Measurements from ENCODE around the gene TAF6.

TAF6 gene

GRCh38 chr7:100079024-100079560 is 40.1 kb downstream of the TAF6 start:
- DNase-seq (ENCODE audit: low read depth in 2 of 2), result no peak
- TF ChIP-seq, protein P1, sequence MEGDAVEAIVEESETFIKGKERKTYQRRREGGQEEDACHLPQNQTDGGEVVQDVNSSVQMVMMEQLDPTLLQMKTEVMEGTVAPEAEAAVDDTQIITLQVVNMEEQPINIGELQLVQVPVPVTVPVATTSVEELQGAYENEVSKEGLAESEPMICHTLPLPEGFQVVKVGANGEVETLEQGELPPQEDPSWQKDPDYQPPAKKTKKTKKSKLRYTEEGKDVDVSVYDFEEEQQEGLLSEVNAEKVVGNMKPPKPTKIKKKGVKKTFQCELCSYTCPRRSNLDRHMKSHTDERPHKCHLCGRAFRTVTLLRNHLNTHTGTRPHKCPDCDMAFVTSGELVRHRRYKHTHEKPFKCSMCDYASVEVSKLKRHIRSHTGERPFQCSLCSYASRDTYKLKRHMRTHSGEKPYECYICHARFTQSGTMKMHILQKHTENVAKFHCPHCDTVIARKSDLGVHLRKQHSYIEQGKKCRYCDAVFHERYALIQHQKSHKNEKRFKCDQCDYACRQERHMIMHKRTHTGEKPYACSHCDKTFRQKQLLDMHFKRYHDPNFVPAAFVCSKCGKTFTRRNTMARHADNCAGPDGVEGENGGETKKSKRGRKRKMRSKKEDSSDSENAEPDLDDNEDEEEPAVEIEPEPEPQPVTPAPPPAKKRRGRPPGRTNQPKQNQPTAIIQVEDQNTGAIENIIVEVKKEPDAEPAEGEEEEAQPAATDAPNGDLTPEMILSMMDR (IDR thresholded peaks at IDR 0.05; ENCODE audit: low read depth, low read length), result no peak
- H3K4me3 ChIP-seq (replicated peaks in 1 of 2; ENCODE audit: low read depth in 2 of 2, low read length in 2 of 2), result no peak overlapping the region

DNA sequence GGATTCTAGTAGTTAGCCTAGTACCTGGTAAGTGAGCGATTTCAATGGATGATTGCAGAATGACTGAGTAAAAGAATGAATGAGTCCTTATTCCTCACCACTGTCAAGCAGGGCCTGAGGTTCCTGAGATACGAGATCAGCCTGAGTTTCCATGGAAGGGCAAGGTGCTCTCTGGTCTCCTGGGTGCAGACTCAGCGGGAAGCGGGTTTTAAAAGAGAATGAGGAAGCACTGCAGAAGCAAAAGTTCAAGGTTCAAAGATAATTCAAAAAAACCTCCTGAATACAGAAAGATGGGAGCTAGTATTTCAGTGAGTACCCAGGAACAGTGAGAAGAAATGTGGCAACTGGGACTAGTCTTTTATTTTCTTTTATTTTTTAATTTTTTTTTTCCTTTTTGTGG is 42.0 kb downstream of the TAF6 start:
- no peak overlapping the region for H3K4me3 ChIP-seq (replicated peaks in 1 of 2; ENCODE audit: low read depth in 2 of 2, low read length in 2 of 2)
- TF ChIP-seq, protein P1 (IDR thresholded peaks at IDR 0.05; ENCODE audit: low read depth, low read length), result no peak
- no peak for DNase-seq (ENCODE audit: low read depth in 2 of 2)

DNA sequence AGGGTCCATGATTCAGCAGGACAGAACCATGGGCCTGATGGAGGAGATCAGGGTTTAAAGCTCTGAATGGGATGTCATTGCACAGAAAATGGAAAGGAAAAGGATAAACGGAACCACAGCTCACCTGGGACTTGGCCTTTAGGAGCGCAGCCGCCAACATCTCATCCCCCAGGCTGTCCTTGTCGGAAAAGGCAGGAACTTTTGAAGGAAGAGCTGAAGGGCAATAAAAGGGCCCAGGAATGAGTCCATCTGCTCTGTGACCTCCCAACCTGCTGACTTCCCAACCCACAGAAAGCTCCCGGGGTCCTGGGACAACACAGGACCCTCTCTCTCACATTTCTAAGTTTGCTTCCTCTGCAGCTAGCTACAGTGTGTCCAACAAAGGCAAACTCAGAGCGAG is 43.7 kb downstream of the TAF6 start:
- H3K4me3 ChIP-seq (replicated peaks in 1 of 2; ENCODE audit: low read depth in 2 of 2, low read length in 2 of 2), result no peak overlapping the region
- no peak for DNase-seq (ENCODE audit: low read depth in 2 of 2)
- TF ChIP-seq, protein P1 (IDR thresholded peaks at IDR 0.05; ENCODE audit: low read depth, low read length), result no peak

DNA sequence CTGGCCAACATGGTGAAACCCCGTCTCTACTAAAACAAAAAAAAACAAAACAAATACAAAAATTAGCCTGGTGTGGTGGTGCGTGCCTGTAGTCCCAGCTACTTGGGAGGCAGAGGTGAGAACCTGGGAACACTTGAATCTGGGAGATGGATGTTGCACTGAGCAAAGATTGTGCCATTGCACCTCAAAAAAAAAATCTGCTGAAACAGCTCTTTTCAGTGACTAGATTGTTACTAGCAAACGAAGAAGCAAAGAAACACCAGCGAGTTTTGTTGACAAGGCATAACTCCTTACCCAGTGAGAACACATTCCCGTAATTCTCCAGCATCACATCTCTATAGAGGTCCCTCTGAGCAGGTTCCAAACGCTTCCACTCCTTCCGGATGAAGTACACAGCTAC is 44.3 kb downstream of the TAF6 start:
- H3K4me3 ChIP-seq (replicated peaks in 1 of 2; ENCODE audit: low read depth in 2 of 2, low read length in 2 of 2), result no peak overlapping the region
- TF ChIP-seq, protein P1 (IDR thresholded peaks at IDR 0.05; ENCODE audit: low read depth, low read length), result no peak
- no peak for DNase-seq (ENCODE audit: low read depth in 2 of 2)

DNA sequence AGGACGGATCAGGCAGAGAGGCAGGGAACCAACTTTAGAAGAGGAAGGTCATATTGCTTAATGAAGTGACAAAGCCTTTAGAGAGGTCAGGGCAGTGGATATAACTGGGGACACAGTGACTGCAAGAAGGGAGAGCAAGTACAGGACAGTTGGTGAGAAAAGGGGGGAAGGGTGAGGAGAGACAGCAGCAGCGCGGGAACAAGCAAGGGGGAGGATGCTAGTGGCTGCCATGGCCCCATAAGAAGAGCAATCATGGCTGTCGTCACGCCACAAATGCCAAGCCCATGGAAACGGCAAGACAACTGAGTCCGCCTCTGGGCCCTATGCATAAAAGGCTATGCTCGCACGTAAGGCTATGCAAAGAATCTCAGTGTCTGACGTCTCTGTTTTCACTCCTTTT is 46.7 kb downstream of the TAF6 start:
- no peak overlapping the region for H3K4me3 ChIP-seq (replicated peaks in 1 of 2; ENCODE audit: low read depth in 2 of 2, low read length in 2 of 2)
- TF ChIP-seq, protein P1 (IDR thresholded peaks at IDR 0.05; ENCODE audit: low read depth, low read length), result no peak
- no peak for DNase-seq (ENCODE audit: low read depth in 2 of 2)

DNA sequence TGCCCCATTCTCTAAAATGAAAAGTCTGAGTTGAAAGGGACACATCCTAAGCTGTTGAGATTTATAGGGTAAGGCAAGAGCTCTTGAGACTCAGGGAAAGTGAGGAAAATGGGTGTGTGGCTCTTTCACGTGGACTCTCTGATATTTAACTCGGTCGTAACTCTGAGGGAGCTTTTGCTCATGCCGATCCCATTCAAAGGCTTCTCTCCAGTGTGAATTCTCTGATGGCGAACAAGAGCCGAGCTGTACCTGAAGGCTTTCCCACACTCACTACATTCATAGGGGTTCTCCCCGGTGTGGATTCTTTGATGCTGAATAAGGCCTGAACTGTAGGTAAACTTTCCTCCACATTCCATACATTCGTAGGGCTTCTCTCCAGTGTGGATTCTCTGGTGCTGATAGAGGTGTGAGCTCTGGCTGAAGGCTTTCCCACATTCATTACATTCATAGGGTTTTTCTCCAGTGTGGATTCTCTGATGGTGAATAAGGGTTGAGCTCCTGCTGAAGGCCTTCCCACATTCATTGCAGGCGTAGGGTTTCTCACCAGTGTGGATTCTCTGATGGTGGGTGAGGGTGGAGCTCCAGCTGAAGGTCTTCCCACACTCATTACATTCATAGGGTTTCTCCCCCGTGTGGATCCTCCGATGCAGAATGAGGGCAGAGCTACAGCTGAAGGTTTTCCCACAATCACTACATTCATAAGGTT is 48.0 kb downstream of the TAF6 start:
- TF ChIP-seq, protein P1 (IDR thresholded peaks at IDR 0.05; ENCODE audit: low read depth, low read length), result no peak
- no peak for DNase-seq (ENCODE audit: low read depth in 2 of 2)

More for the DNA sequence above, 48.0 kb downstream of the TAF6 start:
- no peak overlapping the region for H3K4me3 ChIP-seq (replicated peaks in 1 of 2; ENCODE audit: low read depth in 2 of 2, low read length in 2 of 2)

Measured in cardiac fibroblast (primary cell).